ENCODE measurements around the gene CCDC102A. TPM values are rescaled to one million over a fixed set of nuclear protein-coding genes. Genes with fewer than 3 reads are reported as not detected.
A peak's percentile ranks its signal among the peaks of the same experiment; 100 is the strongest.

CCDC102A gene
- total and polyA plus RNA-seq, 9 of the 15 experiments (the other 6 are each of a cell fraction or from before 2014, with no cell fraction given), result 0.03 to 4.9 (median 1.4) TPM

GRCh38 chr16:57577214-57577613 is 40.8 kb upstream of the CCDC102A start:
- no peaks in the 10 kb centered on the region for H3K9me3 ChIP-seq (replicated peaks; ENCODE audit: control insufficient read depth, insufficient read depth, low read depth, low read length)
- H4K20me1 ChIP-seq (replicated peaks; ENCODE audit: control insufficient read depth, insufficient read depth, low read length), result no peaks in the 10 kb centered on the region
- FAIRE-seq (no peak), DNase-seq (ENCODE audit: extremely low read depth in 1 of 4, low spot score in 3 of 4) (no peak), ATAC-seq (no peak)
- no peak overlapping the region for H3K4me2 ChIP-seq (ENCODE audit: insufficient read depth, low read length)
- WGBS (ENCODE audit: insufficient coverage, low coverage, missing lambda C conversion rate), result 24% methylated on average over 6 of the region's 6 CpGs
- TF ChIP-seq PURB (CRISPR knock-in tag; IDR thresholded peaks at IDR 0.05; ENCODE audit: low read depth) (no peak), E4F1 (CRISPR knock-in tag; IDR thresholded peaks at IDR 0.05; ENCODE audit: borderline replicate concordance) (no peak), KDM5B (IDR thresholded peaks at IDR 0.05; ENCODE audit: insufficient replicate concordance, low read depth, low read length) (no peak), PHB2 (IDR thresholded peaks at IDR 0.05; ENCODE audit: low read depth) (no peak), RBM15 (IDR thresholded peaks at IDR 0.05; ENCODE audit: insufficient read depth, low read length) (no peak), UBTF (IDR thresholded peaks at IDR 0.05; ENCODE audit: borderline replicate concordance in 1 of 2, low read depth in 2 of 2, low read length in 2 of 2) (no peak), TCFL5 (CRISPR knock-in tag; conservative IDR thresholded peaks at IDR 0.05) (no peak), DPF2 (IDR thresholded peaks at IDR 0.05) (no peak)
- ChIA-PET CTCF (ENCODE audit: low intra/inter-chr PET ratio) (interaction anchor here (3.0 kb wide), 1 partner anchor 71 kb away, joined by 44 read pairs; no protein-coding TSS in a partner anchor), POLR2A (interaction anchor here (0.6 kb wide), 2 partner anchors 115 to 184 kb away, joined by 3 read pairs; partner anchors contain the start of gene POLR2C)
- peaks cover 0 to 16% of the 10 kb centered on the region in 2 experiments; a peak in 3 of 5 replicates for H3K4me1 ChIP-seq (replicated peaks in 1 of 2; ENCODE audit: control insufficient read depth in 2 of 2, insufficient read depth in 2 of 2, low read length in 2 of 2)
- no peak overlapping the region for H3K4me3 ChIP-seq
- no TSS peak for BruUV-seq (replicated peaks)
- no peaks in the 10 kb centered on the region for H3K36me3 ChIP-seq (ENCODE audit: control insufficient read depth, insufficient read depth, low read length)
- no peaks in the 10 kb centered on the region for H3K9me1 ChIP-seq (ENCODE audit: control insufficient read depth, insufficient read depth, low read length)
- peak overlapping the region in 1 of 2 experiments; percentile 82; a peak in 2 of 4 replicates for H3K9ac ChIP-seq (ENCODE audit: insufficient read depth in 1 of 2, low read depth in 2 of 2, low read length in 2 of 2)
- no peaks in the 10 kb centered on the region for H3K79me2 ChIP-seq (ENCODE audit: control insufficient read depth, insufficient read depth, low read length)
- in situ Hi-C loops (cut with MboI), result no loop called here
- no peak overlapping the region for H2AFZ ChIP-seq (ENCODE audit: low read depth, low read length)
- H3K27me3 ChIP-seq (ENCODE audit: control insufficient read depth in 2 of 2, insufficient read depth in 2 of 2, low read length in 2 of 2), result peaks cover 7 to 45% of the 10 kb centered on the region in 2 experiments; a peak in 4 of 5 replicates
- intact Hi-C loops (cut with micrococcal nuclease), result loop anchor here (10.0 kb wide), 2 partner anchors 428 to 518 kb away; partner anchors contain the start of genes USB1 and ZNF319
- no peak overlapping the region for H3K27ac ChIP-seq (ENCODE audit: extremely low read depth, low read depth, low read length)

All from K562 (cell line).